ENCODE data around the gene GPR18.

Gene GPR18

GRCh38 chr13:99258210-99258860, at the start of gene GPR18:
TSS of gene GPR18 (minus strand) at chr13:99258379. CDS start at chr13:99255872, 2,507 bp downstream.
- no peaks in the 10 kb centered on the region for H3K27me3 ChIP-seq (ENCODE audit: low read depth)
- in situ Hi-C loops (cut with MboI; ENCODE audit: low sequenced_read_pairs), result no loop called here
- H3K4me3 ChIP-seq, result no peak within 1 kb of the TSS
- peaks cover 5% of the 10 kb centered on the region; the same call in 1 of the 2 replicates for H3K36me3 ChIP-seq (replicated peaks)
- no peaks in the 10 kb centered on the region for H3K4me1 ChIP-seq
- H3K9me3 ChIP-seq, result no peaks in the 10 kb centered on the region
- DNase-seq (ENCODE audit: low spot score in 2 of 2), result no peak

GRCh38 chr13:99307648-99308339, 49.6 kb upstream of the GPR18 start:
- Histone ChIP-seq H3K27me3 (ENCODE audit: low read depth) (no peaks in the 10 kb centered on the region), H3K4me3 (no peak overlapping the region), H3K4me1 (peaks cover 16% of the 10 kb centered on the region), H3K9me3 (no peaks in the 10 kb centered on the region), H3K36me3 (replicated peaks) (no peaks in the 10 kb centered on the region)
- no peak for DNase-seq (ENCODE audit: low spot score in 2 of 2)
- in situ Hi-C loops (cut with MboI; ENCODE audit: low sequenced_read_pairs), result no loop called here

- H3K4me3 ChIP-seq, result no peak within 1 kb of the TSS
- DNase-seq (ENCODE audit: low spot score in 2 of 2), result no peak
- peaks cover 16% of the 10 kb centered on the region for H3K4me1 ChIP-seq
Measured at GRCh38 chr13:99307247-99307646, 49.1 kb upstream of the GPR18 start, which contains the start of gene GPR183. TSS of gene GPR183 (minus strand) at chr13:99307399. CDS start at chr13:99296145, 11,254 bp downstream.

GRCh38 chr13:99305566-99305965, 47.4 kb upstream of the GPR18 start:
- no peaks in the 10 kb centered on the region for H3K27me3 ChIP-seq (ENCODE audit: low read depth)
- H3K4me3 ChIP-seq, result no peak overlapping the region
- H3K36me3 ChIP-seq (replicated peaks), result no peaks in the 10 kb centered on the region
- in situ Hi-C loops (cut with MboI; ENCODE audit: low sequenced_read_pairs), result no loop called here
- peaks cover 16% of the 10 kb centered on the region for H3K4me1 ChIP-seq
- no peaks in the 10 kb centered on the region for H3K9me3 ChIP-seq
- no peak for DNase-seq (ENCODE audit: low spot score in 2 of 2)

More at GRCh38 chr13:99307247-99307646, 49.1 kb upstream of the GPR18 start, which contains the start of gene GPR183:
- Histone ChIP-seq H3K9me3 (no peaks in the 10 kb centered on the region), H3K27me3 (ENCODE audit: low read depth) (no peaks in the 10 kb centered on the region), H3K36me3 (replicated peaks) (no peaks in the 10 kb centered on the region)
- in situ Hi-C loops (cut with MboI; ENCODE audit: low sequenced_read_pairs), result no loop called here

- Histone ChIP-seq H3K27me3 (ENCODE audit: low read depth) (no peaks in the 10 kb centered on the region), H3K36me3 (replicated peaks) (no peaks in the 10 kb centered on the region), H3K4me3 (no peak overlapping the region), H3K4me1 (peaks cover 16% of the 10 kb centered on the region), H3K9me3 (no peaks in the 10 kb centered on the region)
- DNase-seq (ENCODE audit: low spot score in 2 of 2), result no peak
- in situ Hi-C loops (cut with MboI; ENCODE audit: low sequenced_read_pairs), result no loop called here
Measured at GRCh38 chr13:99305158-99305557, 47.0 kb upstream of the GPR18 start.

GRCh38 chr13:99304541-99304940, 46.4 kb upstream of the GPR18 start:
- in situ Hi-C loops (cut with MboI; ENCODE audit: low sequenced_read_pairs), result no loop called here
- Histone ChIP-seq H3K9me3 (no peaks in the 10 kb centered on the region), H3K4me1 (peaks cover 16% of the 10 kb centered on the region), H3K36me3 (replicated peaks) (no peaks in the 10 kb centered on the region), H3K27me3 (ENCODE audit: low read depth) (no peaks in the 10 kb centered on the region), H3K4me3 (no peak overlapping the region)
- DNase-seq (ENCODE audit: low spot score in 2 of 2), result no peak

- Histone ChIP-seq H3K4me3 (no peak overlapping the region), H3K36me3 (replicated peaks) (no peaks in the 10 kb centered on the region), H3K9me3 (no peaks in the 10 kb centered on the region), H3K4me1 (peaks cover 16% of the 10 kb centered on the region), H3K27me3 (ENCODE audit: low read depth) (no peaks in the 10 kb centered on the region)
- DNase-seq (ENCODE audit: low spot score in 2 of 2), result no peak
- in situ Hi-C loops (cut with MboI; ENCODE audit: low sequenced_read_pairs), result no loop called here
Measured at GRCh38 chr13:99303863-99304521, 45.8 kb upstream of the GPR18 start.

GRCh38 chr13:99302637-99303505, 44.7 kb upstream of the GPR18 start:
- H3K4me3 ChIP-seq, result no peak overlapping the region
- DNase-seq (ENCODE audit: low spot score in 2 of 2), result no peak
- in situ Hi-C loops (cut with MboI; ENCODE audit: low sequenced_read_pairs), result no loop called here
- no peaks in the 10 kb centered on the region for H3K27me3 ChIP-seq (ENCODE audit: low read depth)
- no peaks in the 10 kb centered on the region for H3K9me3 ChIP-seq
- H3K36me3 ChIP-seq (replicated peaks), result no peaks in the 10 kb centered on the region
- peaks cover 16% of the 10 kb centered on the region for H3K4me1 ChIP-seq

- Histone ChIP-seq H3K36me3 (replicated peaks) (no peaks in the 10 kb centered on the region), H3K9me3 (no peaks in the 10 kb centered on the region), H3K27me3 (ENCODE audit: low read depth) (no peaks in the 10 kb centered on the region), H3K4me3 (no peak overlapping the region), H3K4me1 (peaks cover 16% of the 10 kb centered on the region)
- DNase-seq (ENCODE audit: low spot score in 2 of 2), result no peak
- in situ Hi-C loops (cut with MboI; ENCODE audit: low sequenced_read_pairs), result no loop called here
Measured at GRCh38 chr13:99301913-99302636, 43.9 kb upstream of the GPR18 start.

- Histone ChIP-seq H3K4me1 (peaks cover 7% of the 10 kb centered on the region), H3K9me3 (no peaks in the 10 kb centered on the region), H3K27me3 (ENCODE audit: low read depth) (no peaks in the 10 kb centered on the region), H3K36me3 (replicated peaks) (no peaks in the 10 kb centered on the region), H3K4me3 (no peak overlapping the region)
- DNase-seq (ENCODE audit: low spot score in 2 of 2), result no peak
- in situ Hi-C loops (cut with MboI; ENCODE audit: low sequenced_read_pairs), result no loop called here
Measured at GRCh38 chr13:99301056-99301838, 43.1 kb upstream of the GPR18 start.

- Histone ChIP-seq H3K4me1 (no peaks in the 10 kb centered on the region), H3K9me3 (no peaks in the 10 kb centered on the region)
Measured at GRCh38 chr13:99299920-99300341, 41.8 kb upstream of the GPR18 start.

GRCh38 chr13:99299256-99299919, 41.2 kb upstream of the GPR18 start:
- Histone ChIP-seq H3K27me3 (ENCODE audit: low read depth) (no peaks in the 10 kb centered on the region), H3K36me3 (replicated peaks) (no peaks in the 10 kb centered on the region), H3K4me1 (no peaks in the 10 kb centered on the region), H3K4me3 (no peak overlapping the region), H3K9me3 (no peaks in the 10 kb centered on the region)
- no peak for DNase-seq (ENCODE audit: low spot score in 2 of 2)
- in situ Hi-C loops (cut with MboI; ENCODE audit: low sequenced_read_pairs), result no loop called here

More at GRCh38 chr13:99299920-99300341, 41.8 kb upstream of the GPR18 start:
- Histone ChIP-seq H3K36me3 (replicated peaks) (no peaks in the 10 kb centered on the region), H3K4me3 (no peak overlapping the region), H3K27me3 (ENCODE audit: low read depth) (no peaks in the 10 kb centered on the region)
- in situ Hi-C loops (cut with MboI; ENCODE audit: low sequenced_read_pairs), result no loop called here
- DNase-seq (ENCODE audit: low spot score in 2 of 2), result no peak

Measured in HAP-1 (cell line).